GM19043 (cell line): ENCODE measurements around the gene SAFB2.

Source experiments
- ATAC-seq: cut with Tn5 transposase; IDR thresholded peaks from one replicate; pipeline ENCODE4 v1.9.1; 2021; ENCODE audit warnings: low read depth; ENCODE audit not compliant: unreplicated experiment

The SAFB2 gene

DNA sequence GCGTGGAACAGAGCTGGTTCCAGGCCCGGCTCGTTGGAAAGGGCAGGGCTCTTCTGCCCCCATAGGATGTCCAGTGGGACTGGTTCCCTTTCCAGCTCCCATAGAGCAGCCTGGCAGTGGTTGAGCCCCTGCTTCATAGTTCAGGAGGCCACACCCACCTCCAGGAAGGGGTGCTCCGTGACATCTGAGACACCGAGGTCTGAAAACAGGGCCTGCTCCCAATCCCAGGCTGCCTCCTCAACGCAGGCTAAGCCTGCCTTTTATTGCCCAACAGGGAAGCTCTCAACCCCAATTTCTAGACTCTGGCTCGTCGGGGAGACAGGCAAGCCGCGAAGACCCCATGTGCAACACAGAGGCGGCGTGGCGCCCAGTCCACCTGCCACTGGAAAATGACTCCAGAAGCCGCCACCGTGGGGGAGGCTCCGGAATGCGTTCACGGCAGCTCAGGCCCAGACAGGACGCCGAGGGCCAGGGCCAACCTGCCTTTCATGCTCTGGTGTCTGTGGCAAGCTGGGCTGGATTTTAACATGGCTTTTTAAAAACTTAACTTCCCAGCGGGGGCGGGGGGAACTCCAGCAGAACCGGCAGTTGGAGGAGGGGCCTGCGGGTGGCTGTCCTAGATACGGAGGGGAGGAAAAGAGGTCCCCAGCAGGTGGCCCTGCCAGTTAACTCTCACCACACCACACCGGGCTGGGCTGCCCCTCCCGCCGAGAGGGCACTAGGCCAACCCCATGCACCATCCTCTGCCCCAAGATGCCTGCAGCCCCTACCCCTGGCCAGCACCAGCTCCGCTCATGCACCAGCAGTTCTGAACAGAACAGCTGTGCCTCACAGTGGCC lies 36.9 kb downstream of the SAFB2 start:
- ATAC-seq = no peak

DNA sequence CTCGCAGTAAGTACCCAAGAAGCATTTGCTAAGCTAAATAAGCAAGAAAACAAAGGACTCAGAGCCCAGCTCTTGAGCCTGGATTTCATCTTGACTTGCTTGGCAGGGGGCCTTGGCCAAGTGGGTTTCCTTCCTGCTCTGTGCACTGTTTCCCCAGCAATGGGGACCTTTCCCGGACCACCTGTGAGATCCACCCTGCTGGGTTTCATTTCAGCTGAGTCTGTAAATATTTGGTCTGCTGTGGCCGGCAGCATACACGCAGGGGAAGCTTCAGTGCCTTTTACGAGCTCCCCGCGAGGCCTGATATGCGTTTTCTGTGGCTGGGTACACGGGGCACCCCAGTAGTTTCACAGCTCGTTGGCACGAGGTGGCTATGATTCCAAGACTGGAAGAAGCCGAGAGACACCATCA lies 42.4 kb downstream of the SAFB2 start:
- ATAC-seq = no peak

DNA sequence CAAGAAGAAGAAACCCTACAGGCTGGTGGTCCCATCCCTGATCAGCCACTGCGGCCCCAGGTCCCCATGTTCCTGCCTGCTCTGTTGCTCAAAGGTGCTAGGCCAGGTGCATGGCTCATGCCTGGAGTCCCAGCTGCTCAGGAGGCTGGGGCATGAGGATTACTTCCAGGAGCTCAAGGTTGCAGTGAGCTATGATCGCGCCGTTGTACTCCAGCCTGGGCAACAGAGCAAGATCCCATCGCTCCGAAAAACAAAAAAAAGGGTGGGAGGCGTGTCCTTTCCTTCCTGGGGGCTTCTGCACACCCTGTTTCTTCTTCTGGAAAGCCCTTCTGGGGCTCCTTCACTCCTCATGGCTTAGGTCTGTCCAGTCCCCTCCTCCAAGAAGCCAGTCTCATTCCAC lies 42.9 kb downstream of the SAFB2 start:
- no peak for ATAC-seq

DNA sequence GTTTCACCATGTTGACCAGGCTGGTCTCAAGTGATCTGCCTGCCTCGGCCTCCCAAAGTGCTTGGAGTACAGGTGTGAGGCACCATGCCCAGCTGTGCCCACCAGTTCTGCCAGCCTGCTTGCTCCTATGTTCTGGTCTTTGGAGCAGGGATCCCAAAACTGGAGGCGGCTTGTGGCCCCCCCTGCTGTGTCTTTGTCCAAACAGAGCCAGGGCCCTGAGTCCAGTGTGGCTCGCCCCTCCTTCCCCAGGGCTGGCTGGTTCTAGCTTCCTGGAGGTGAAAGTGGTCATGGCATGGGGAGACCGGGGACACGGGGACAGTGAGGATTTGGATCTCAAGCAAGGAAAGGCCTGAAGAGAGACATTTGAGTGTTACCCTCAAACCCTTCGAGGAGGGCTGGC lies 43.3 kb downstream of the SAFB2 start:
- ATAC-seq = no peak

DNA sequence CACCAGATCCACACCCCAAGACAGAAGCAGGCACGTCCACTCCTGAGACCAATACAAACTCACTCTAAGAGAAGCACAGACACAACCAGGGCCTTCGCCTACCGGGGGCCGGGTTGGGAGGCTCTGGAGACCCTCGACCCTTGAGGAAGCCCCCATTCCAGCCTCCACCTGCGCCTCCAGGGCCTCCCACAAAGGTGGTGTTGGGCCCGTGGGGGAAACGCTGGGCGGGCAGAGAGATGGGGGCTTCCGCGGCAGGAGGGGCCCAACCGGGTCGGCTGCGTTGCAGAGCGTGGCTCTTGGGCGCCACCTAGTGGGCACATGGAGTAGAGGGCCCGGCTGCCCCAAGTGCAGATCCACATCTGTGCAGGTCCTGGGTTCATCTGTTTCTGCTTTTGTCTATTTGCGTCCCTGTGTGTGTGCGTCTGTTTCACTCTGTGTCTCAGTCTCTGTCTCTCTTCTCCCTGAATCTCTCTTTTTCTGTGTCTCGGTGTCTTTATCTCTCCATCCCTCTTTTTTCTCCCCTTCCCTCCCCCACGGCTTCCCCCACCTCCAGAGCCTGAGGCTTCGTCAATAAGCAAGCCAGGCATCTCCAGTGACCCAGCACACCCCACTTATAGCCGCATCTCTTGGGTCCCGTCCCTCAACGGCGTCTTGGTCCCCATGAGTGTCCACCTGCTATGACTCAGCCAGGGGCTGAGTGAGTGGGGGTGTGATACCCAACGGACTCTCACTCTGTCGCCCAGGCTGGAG lies 44.3 kb downstream of the SAFB2 start:
- ATAC-seq = no peak

DNA sequence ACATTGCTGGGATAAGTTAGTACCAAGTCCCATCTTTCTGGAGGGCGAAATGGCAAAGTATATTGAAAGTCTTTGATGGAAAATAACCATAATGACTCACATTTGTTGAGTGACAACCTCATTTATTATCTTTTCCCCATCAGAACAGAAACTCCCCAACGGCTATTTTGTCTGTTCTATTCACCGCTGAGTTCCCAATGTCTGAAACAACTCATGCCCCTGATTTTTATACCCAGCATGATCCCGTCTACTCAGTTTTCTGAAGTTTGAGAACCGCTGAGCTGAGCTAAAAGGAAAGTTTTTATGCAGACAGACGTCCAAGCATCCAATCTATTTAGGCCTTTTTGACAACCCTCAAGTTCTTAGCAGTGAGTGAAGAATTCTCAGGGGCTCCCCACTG lies 47.0 kb downstream of the SAFB2 start:
- no peak for ATAC-seq

DNA sequence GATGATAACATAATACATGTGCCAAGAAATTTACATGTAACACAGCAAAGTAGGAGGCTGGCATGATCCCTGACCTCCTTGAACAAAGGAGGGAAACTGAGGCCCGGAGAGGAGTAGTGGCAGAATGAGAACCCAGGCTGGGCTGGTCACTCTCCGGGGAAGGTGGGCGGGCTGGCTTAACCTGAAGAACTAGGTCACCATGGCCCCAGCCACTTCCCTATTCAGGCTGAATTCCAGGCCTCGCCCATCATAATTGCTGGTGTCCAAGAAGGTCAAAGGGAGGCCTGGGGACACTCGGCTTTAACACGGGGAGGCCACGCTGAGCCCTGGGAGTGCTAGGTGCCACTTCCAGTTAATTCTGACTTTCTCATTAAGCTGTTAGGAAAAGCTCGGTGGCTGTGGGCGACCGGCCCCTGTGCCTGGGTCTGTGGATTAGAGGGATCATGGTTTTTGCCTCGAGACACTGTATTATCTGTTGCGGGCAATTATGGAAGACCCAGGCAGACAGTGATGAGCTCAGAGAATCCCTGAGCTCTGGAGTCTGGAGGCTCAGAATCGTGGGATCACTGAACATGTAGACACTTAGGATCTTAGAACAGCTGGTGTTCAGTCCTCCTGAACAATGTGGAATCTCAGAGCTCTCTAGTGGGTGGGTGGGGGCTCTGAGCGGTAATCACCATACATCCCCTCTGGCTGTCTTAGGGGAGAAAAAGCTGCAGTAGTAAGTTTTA lies 49.9 kb downstream of the SAFB2 start:
- no peak for ATAC-seq

DNA sequence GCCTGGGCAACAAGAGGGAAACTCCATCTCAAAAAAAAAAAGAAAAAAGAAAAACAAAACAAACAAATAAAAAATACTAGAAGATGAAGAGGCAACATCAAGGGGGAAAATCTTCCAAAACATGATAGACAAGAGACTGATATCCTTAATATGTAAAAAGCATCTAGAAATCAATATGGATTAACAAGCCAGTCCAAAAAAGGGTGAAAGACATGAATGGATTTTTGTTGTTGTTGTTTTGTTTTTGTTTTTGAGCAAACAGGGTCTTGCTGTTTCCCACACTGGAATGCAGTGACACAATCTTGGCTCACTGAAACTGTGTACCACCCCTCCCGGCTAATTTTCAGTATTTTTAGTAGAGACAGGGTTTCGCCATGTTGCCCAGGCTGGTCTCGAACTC lies 50.8 kb downstream of the SAFB2 start:
- ATAC-seq = no peak

DNA sequence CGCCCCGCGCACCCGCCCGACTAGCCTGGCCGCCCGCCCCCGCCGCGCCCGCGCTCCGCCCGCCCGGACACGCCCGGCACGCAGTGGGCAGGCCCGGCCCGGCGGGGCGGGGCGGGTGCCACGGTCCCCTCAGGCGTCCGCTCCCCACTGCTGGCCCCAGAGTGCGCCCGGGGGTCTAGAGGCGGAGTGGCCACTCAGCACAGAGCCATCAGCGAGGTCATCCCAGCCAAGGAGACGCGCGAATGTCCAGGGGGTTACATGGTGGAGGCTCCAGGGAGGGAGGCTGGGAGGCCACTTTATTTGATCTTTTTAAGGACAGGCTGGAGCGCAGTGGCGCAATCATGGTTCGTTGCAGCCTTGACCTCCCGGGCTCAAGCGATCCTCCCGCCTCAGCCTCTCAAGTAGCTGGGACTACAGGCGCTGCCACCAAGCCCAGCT lies 54.6 kb downstream of the SAFB2 start:
- no peak for ATAC-seq

DNA sequence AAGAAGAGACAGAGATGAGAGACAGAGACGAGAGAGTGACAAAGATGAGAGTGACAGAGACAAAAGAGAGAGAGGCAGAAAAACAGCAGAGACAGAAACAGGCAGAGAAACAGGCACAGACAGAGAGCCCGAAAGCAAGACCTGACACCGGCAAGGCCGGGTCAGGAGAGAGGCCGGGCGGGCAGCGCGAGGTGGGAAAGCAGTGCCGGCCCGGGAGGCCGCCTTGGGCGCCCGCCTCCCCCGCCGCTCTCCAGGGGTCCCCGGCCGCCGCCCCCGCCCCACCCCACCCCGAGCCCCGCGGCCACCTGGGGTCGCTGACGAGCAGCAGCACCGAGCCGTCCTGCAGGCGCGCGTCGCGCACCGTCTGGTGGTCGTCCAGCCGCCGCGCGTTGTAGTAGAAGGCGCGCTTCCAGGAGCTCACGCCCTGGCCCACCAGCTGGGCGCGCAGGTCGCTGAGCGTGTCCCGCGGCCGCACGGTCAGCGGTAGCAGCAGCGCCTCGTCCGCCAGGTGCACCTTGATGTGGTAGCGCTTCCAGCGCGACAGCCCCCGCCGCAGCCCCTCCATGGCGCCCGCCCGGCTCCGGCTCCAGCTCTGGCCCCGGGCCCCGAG lies 55.1 kb downstream of the SAFB2 start, which contains the start of gene TINCR:
TSS of gene TINCR (minus strand) at position 594 of the 610 bp plus-strand sequence.
- no peak for ATAC-seq

DNA sequence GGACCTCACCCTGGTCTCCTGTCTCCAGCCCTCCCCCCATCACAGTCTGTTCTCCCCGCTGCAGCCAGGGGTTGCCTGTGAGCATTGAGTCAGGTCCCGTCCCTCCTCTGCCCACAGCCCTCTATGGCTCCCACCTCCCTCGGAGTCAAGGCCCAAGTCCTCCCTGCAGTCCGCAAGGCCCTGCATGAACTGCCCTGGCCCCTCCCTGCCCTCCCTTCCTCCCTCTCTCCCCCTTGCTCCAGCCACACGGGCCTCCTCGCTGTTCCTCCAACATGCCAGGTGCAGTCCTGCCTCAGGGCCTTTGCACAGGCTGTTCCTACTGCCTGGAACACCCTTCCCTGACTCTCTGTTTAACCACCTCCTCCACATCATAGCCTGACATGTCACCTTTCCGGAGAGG lies 57.6 kb downstream of the SAFB2 start:
- no peak for ATAC-seq

DNA sequence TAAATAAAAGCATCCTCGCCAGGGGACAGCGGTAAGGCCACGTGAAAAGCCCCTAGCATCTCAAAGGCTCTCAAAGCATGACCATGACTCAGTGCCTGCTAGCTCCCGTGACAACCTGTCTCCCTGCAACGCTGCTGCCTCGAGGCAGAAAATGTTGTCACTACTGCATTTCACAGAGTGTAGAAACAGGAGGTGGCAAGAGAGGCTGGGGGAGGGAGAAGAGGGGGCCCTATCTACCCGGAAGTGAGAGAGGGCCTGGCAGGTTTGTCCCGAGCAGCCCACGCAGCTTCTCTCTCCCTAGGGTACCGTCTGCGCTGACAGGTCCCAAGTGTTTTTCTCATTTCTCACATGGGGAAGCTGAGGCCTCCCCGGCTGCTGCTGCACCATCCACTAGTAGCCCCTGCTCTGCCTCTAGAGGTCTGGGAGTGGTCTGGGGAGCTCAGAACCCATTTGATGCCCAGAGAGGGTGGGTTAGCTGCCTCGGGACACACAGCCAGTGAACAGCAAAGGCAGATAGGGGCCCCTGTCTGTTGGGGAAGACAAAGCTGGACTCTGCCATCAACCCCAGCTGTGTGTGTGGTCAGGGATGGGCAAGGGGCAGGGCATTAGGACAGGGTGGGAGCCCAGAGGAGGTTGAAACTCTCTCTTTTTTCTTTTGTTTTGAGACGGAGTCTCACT lies 58.5 kb downstream of the SAFB2 start:
- ATAC-seq = no peak

DNA sequence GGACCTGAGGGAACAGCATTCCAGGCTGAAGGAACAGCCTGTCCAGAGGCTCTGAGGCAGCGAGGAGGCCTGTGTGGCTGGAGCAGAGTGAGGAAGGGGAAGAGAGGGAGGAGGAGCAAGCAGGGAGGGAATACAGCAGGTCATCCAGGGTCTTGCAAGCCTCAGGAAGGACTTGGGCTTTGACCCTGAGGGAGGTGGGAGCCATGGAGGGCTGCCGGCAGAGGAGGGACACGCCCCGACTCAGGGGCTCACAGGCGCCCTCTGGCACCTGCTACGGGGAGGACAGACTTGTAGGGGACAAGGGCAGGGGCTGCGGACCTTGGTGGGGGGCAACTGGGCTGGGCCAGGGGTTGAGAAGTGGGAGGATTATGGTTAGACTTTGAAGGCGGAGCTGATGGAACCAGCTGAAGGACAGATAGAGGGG lies 59.6 kb downstream of the SAFB2 start:
- no peak for ATAC-seq

DNA sequence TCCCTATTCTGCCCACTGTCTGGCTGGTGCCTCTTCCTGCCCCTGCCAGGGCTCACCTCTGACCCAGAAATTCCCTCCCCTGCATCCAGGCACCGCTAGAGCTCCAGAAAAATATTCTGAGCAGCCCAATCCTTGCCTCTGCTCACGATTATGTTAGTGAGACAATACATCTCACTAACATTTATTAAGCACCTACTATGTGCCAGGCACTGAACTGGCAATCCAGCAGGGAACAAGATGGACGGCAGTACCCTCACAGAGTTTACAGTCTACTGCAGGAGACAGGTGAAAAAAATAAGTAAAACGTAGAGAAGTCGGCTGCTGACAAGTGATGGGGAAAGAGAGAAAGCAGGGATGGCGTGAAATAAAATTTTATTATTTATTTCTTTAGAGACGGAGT lies 60.3 kb downstream of the SAFB2 start:
- ATAC-seq = no peak

DNA sequence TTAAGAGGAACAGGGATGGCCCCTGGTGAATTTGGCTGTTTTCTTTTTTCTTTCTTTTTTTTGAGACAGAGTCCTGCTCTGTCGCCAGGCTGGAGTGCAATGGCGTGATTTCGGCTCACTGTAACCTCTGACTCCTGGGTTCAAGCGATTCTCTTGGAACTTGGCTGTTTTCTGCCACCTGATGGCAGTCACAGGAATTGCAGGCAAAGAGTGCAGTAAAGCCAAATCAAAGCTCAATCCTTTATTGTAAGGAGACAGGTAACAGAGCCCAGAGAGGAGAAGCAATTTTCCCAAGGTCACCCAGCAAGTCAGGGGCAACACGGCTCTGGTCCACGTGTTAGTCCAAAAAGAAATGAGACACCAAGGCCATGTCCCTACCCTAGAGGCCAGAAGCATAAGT lies 61.0 kb downstream of the SAFB2 start:
- no peak for ATAC-seq

DNA sequence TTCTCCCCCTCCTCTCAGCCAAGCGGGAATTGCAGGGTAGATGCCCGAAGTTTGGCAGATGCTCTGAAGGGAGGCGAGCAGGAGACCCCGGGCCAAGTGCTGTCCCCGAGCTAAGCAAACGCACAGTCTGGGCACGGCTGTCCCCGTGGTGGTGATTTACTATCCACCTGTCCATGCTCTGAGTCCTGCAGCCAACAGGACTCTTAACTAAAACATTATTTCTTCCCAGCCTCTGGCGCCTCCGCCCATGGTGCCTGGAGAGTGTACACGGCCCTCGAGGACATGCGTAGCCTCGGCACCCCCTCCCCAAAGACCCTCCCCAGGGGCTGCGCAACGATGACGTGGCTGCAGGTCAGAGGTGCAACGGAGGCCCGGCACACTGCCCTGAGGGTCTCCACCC lies 62.4 kb downstream of the SAFB2 start:
- ATAC-seq = no peak

DNA sequence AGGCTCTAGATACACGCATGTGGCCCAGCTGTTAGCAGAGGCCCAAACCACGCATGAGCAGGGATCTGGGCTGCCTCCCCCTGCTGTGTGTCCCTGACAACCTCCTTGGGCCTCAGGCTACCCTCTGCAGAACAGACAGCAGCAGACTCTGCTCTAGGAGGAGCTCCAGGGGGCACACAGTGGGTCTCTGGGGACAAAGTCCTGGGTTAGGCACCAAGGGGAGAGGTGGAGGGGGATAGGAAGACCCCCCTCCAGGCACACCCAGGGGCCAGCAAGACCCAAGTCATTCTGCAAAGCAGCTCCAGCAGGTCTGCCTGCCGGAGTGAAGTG lies 62.8 kb downstream of the SAFB2 start:
- ATAC-seq = no peak

DNA sequence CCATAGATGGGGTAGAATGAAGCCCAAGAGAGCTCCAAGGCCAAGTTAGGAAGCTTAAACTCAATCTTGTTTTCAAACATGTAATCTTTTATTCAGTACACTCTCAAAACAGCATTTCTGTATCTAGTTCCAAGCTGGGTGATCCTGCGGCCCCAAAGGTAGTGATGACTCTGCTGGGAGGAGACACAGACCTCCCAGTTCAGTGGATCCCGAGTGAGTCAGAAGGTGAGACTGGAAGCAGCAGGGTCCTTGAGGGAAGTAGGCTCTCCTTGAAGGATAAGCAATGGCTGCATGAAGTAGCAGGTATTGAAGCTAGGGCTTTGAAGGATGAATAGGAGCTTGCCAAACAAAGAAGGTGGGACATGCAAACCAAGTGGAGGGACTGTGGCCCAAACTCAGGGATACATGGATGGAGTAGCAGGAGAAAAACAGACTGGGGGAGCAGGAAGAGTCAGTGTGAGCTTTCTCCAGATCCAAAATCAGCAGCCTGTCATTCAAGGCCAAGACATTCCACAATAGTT lies 64.4 kb downstream of the SAFB2 start:
- no peak for ATAC-seq

DNA sequence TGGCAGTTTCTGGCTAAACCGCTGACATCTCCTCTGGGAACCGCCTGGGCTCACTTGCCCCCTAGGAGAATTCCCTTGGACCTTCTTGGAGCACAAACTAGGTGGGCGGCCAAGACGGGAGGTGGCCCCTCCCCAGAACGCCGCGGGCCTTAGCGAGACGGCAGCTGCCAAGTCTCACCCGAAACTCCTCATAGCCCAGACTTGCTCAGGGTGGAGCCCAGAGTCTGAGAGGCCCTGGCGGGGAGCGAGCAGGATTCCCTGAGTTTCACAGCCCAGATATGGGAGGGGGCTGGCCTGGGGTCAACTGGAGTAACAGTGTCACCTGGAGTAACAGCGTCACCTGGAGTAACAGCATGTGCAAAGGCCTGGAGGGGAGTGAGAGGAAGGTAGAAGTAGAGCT lies 64.9 kb downstream of the SAFB2 start:
- no peak for ATAC-seq

DNA sequence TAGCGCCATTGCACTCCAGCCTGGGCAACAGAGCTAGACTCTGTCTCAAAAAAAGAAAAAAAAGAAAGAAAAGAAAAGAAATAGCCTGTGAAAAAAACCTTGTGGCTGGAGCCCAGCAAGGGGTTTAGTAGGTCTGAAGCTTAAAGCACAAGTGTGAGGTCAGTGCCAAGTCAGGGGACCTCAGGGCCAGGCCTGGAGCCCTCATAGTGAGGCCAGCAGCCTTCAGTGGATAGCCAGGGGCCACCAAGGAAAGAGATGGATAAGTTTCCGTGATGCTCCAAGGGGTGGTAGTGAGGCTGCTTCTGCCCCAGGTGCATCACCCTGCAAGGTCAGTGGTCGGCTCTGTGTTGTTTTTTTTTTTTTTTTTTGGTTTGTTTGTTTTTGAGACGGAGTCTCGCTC lies 67.7 kb downstream of the SAFB2 start:
- ATAC-seq = no peak
